Measurements from ENCODE around the gene ANKRD23. TPM values are rescaled to one million over a fixed set of nuclear protein-coding genes. Genes with fewer than 3 reads are reported as not detected.
A peak's percentile ranks its signal among the peaks of the same experiment; 100 is the strongest.

Gene ANKRD23
- total RNA-seq, 3 donors from 2014 or later (not counting 1 experiment from before 2014, with no cell fraction given) = 8.3 to 11.2 (median 10.1) TPM

GRCh38 chr2:96823198-96823597, 20.6 kb downstream of the ANKRD23 start:
- H3K27me3 Mint-ChIP-seq (ENCODE audit: low read depth in 2 of 2) = no peaks in the 10 kb centered on the region
- DNase-seq = no peak
- H3K27ac Mint-ChIP-seq = no peak overlapping the region
- Histone ChIP-seq H3K27ac (ENCODE audit: low read length) (no peak overlapping the region), H3K4me3 (ENCODE audit: low read length) (no peak overlapping the region), H3K27me3 (ENCODE audit: control insufficient read depth, insufficient read depth, low read length) (no peaks in the 10 kb centered on the region), H3K4me1 (ENCODE audit: control insufficient read depth, insufficient read depth, low read length) (peaks cover 28% of the 10 kb centered on the region), H3K36me3 (ENCODE audit: control insufficient read depth, insufficient read depth, low read length) (peaks cover 43% of the 10 kb centered on the region), H3K9me3 (ENCODE audit: control insufficient read depth, insufficient read depth, low read length) (no peaks in the 10 kb centered on the region)
- no peak for ATAC-seq
- TF ChIP-seq, protein P1, sequence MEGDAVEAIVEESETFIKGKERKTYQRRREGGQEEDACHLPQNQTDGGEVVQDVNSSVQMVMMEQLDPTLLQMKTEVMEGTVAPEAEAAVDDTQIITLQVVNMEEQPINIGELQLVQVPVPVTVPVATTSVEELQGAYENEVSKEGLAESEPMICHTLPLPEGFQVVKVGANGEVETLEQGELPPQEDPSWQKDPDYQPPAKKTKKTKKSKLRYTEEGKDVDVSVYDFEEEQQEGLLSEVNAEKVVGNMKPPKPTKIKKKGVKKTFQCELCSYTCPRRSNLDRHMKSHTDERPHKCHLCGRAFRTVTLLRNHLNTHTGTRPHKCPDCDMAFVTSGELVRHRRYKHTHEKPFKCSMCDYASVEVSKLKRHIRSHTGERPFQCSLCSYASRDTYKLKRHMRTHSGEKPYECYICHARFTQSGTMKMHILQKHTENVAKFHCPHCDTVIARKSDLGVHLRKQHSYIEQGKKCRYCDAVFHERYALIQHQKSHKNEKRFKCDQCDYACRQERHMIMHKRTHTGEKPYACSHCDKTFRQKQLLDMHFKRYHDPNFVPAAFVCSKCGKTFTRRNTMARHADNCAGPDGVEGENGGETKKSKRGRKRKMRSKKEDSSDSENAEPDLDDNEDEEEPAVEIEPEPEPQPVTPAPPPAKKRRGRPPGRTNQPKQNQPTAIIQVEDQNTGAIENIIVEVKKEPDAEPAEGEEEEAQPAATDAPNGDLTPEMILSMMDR (IDR thresholded peaks at IDR 0.05) = no peak
- peaks cover 38 to 49% of the 10 kb centered on the region in 2 donors for H3K4me1 Mint-ChIP-seq
- no peaks in the 10 kb centered on the region for H3K9me3 Mint-ChIP-seq
- H3K4me3 Mint-ChIP-seq = no peak overlapping the region
- intact Hi-C loops (cut with micrococcal nuclease) = no loop called here
- peaks cover under 1% of the 10 kb centered on the region for H3K36me3 Mint-ChIP-seq
- WGBS (ENCODE audit: insufficient coverage) = 95% methylated on average over 11 of the region's 11 CpGs

DNA sequence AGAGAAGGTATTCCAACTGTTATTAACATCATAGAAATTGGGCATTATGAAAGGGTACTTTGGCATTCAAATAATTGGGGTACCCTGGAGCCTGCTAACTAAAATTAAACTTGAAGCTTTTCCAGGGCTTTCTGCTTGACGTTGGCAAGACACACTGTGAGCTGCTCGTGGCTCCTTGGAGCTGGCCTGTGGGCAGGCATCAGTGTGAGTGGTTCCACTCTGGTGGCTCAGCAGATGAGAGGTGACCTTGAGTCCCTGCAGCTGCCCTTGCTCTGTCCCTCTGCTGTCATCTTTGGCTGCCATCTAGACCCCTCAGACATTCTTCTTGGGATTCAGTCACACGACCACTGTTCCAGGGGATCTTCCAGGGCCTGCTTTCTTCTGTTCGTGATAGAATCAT, 21.0 kb downstream of the ANKRD23 start:
- ATAC-seq (no peak), DNase-seq (no peak)
- Histone ChIP-seq H3K4me1 (ENCODE audit: control insufficient read depth, insufficient read depth, low read length) (peaks cover 32% of the 10 kb centered on the region), H3K4me3 (ENCODE audit: low read length) (no peak overlapping the region), H3K27ac (ENCODE audit: low read length) (no peak overlapping the region), H3K36me3 (ENCODE audit: control insufficient read depth, insufficient read depth, low read length) (peaks cover 39% of the 10 kb centered on the region), H3K9me3 (ENCODE audit: control insufficient read depth, insufficient read depth, low read length) (no peaks in the 10 kb centered on the region), H3K27me3 (ENCODE audit: control insufficient read depth, insufficient read depth, low read length) (no peaks in the 10 kb centered on the region)
- Mint-ChIP-seq H3K4me3 (no peak overlapping the region), H3K9me3 (no peaks in the 10 kb centered on the region), H3K4me1 (peaks cover 42 to 51% of the 10 kb centered on the region in 2 donors), H3K27ac (peak overlapping the region in 1 of 2 donors; percentile 24), H3K27me3 (ENCODE audit: low read depth in 2 of 2) (no peaks in the 10 kb centered on the region), H3K36me3 (no peaks in the 10 kb centered on the region)
- intact Hi-C loops (cut with micrococcal nuclease) = no loop called here
- TF ChIP-seq, protein P1 (IDR thresholded peaks at IDR 0.05) = no peak
- WGBS (ENCODE audit: insufficient coverage) = 95% methylated on average over 4 of the region's 4 CpGs

DNA sequence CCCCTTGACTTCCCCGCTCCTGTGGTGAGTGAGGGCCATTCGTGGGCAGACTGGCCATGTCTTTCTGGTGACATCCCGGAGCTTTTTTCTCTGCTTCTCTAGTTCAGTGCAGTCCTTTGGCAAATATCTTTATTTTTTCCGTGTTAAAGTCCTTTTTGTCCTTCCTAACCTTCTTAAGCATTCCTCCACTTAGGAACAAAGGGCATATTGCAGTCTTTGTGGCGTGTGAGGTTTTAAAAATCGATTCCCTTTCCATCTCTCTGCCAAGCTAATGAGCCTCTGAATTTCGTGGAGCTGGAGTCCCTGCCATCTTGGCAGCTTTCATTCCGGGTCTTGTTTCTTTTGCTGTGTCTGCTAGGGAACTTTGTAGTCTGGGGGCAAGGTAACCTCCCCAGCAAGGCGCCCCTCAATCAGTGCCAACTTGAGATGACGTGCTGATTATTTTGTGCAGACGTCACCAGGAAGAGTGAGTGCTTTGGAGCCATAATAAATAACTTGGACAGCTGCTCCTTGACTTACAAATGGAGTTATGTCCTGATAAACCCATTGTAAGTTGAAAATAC, 22.6 kb downstream of the ANKRD23 start:
- Mint-ChIP-seq H3K36me3 (no peaks in the 10 kb centered on the region), H3K4me3 (peak overlapping the region; percentile 17)
- 93% methylated on average over 11 of the region's 11 CpGs for WGBS (ENCODE audit: insufficient coverage)

More for the DNA sequence above, 22.6 kb downstream of the ANKRD23 start:
- DNase-seq (no peak), ATAC-seq (no peak)
- H3K27ac Mint-ChIP-seq = no peak overlapping the region
- intact Hi-C loops (cut with micrococcal nuclease) = no loop called here
- Histone ChIP-seq H3K27me3 (ENCODE audit: control insufficient read depth, insufficient read depth, low read length) (no peaks in the 10 kb centered on the region), H3K4me3 (ENCODE audit: low read length) (no peak overlapping the region), H3K4me1 (ENCODE audit: control insufficient read depth, insufficient read depth, low read length) (peaks cover 41% of the 10 kb centered on the region), H3K36me3 (ENCODE audit: control insufficient read depth, insufficient read depth, low read length) (peaks cover 26% of the 10 kb centered on the region), H3K9me3 (ENCODE audit: control insufficient read depth, insufficient read depth, low read length) (no peaks in the 10 kb centered on the region), H3K27ac (ENCODE audit: low read length) (no peak overlapping the region)
- TF ChIP-seq, protein P1 (IDR thresholded peaks at IDR 0.05) = no peak
- no peaks in the 10 kb centered on the region for H3K27me3 Mint-ChIP-seq (ENCODE audit: low read depth in 2 of 2)
- no peaks in the 10 kb centered on the region for H3K9me3 Mint-ChIP-seq
- peaks cover 49 to 57% of the 10 kb centered on the region in 2 donors for H3K4me1 Mint-ChIP-seq

Measured in natural killer cell (primary cell).